Left ventricle myocardium inferior (tissue), 1 donor: Measurements from ENCODE around the gene ALPK1. TPM values are rescaled to one million over a fixed set of nuclear protein-coding genes. Genes with fewer than 3 reads are reported as not detected.
A peak's percentile ranks its signal among the peaks of the same experiment; 100 is the strongest.

Experiments used
- DNase-seq: peaks from one replicate; pipeline ENCODE4 v3.0.0-alpha.2; 2020
- H3K27ac ChIP-seq: fragments of 200-600 bp; replicated peaks from 2 replicates; pipeline ENCODE4 v1.8.0; 2021
- H3K27me3 ChIP-seq: fragments of 200-600 bp; 2 replicates; pipeline ENCODE4 v1.8.0; 2021; ENCODE audit warnings: low read depth
- H3K36me3 ChIP-seq: fragments of 200-600 bp; 2 replicates; pipeline ENCODE4 v1.8.0; 2021
- H3K4me1 ChIP-seq: fragments of 200-600 bp; 2 replicates; pipeline ENCODE4 v1.8.0; 2021
- H3K4me3 ChIP-seq: fragments of 200-600 bp; 2 replicates; pipeline ENCODE4 v1.8.0; 2021; ENCODE audit warnings: mild to moderate bottlenecking, moderate library complexity
- H3K9me3 ChIP-seq: fragments of 200-600 bp; replicated peaks from 2 replicates; pipeline ENCODE4 v1.8.0; 2021
- CTCF ChIP-seq: fragments of 200-600 bp; IDR thresholded peaks from 2 replicates; pipeline ENCODE4 v1.8.0; 2021; ENCODE audit warnings: antibody characterized with exemption, mild to moderate bottlenecking, borderline replicate concordance
- intact Hi-C: fragments of 100-400 bp; cut with micrococcal nuclease; formaldehyde crosslinking; loops from one replicate; pipeline ENCODE4 v1.11.0; 2022
- total RNA-seq: library from RNA; stranded (reverse); fragmentation: NEBNext Ultra II Directional; extraction: Animal tissue kit (Norgen Biotek cat#: 25700); gene quantifications from one replicate; pipeline ENCODE4 v1.2.1, GENCODE V29; 2021
- donor health status: DM: no; HTN: yes; CAD: no; lungs with severe emphysema.

ALPK1 gene
- total RNA-seq, 1 donor from 2014 or later, result 3.1 TPM

- Histone ChIP-seq H3K9me3 (no peaks in the 10 kb centered on the region), H3K27ac (no peak overlapping the region), H3K27me3 (no peaks in the 10 kb centered on the region), H3K36me3 (no peaks in the 10 kb centered on the region), H3K4me3 (no peak overlapping the region), H3K4me1 (peaks cover 13% of the 10 kb centered on the region)
- no peak for TF ChIP-seq CTCF
- DNase-seq, result no peak
- intact Hi-C loops, result no loop called here
Measured at GRCh38 chr4:112316360-112316759, 19.2 kb downstream of the ALPK1 start.

GRCh38 chr4:112318239-112319142 lies 21.3 kb downstream of the ALPK1 start:
- TF ChIP-seq CTCF, result no peak
- intact Hi-C loops, result no loop called here
- no peaks in the 10 kb centered on the region for H3K27me3 ChIP-seq

GRCh38 chr4:112321776-112322684 lies 24.9 kb downstream of the ALPK1 start:
- peaks cover 7% of the 10 kb centered on the region for H3K36me3 ChIP-seq

More at GRCh38 chr4:112318239-112319142, 21.3 kb downstream of the ALPK1 start:
- Histone ChIP-seq H3K9me3 (no peaks in the 10 kb centered on the region), H3K4me3 (no peak overlapping the region), H3K4me1 (peaks cover 20% of the 10 kb centered on the region), H3K36me3 (no peaks in the 10 kb centered on the region), H3K27ac (no peak overlapping the region)
- DNase-seq, result no peak

GRCh38 chr4:112322866-112323265 lies 25.7 kb downstream of the ALPK1 start:
- intact Hi-C loops, result no loop called here

More at GRCh38 chr4:112321776-112322684, 24.9 kb downstream of the ALPK1 start:
- Histone ChIP-seq H3K27me3 (no peaks in the 10 kb centered on the region), H3K4me1 (peaks cover 7% of the 10 kb centered on the region), H3K4me3 (no peak overlapping the region), H3K9me3 (no peaks in the 10 kb centered on the region), H3K27ac (no peak overlapping the region)
- DNase-seq, result peak; percentile 37
- peak; percentile 91 for TF ChIP-seq CTCF
- intact Hi-C loops, result no loop called here

More at GRCh38 chr4:112322866-112323265, 25.7 kb downstream of the ALPK1 start:
- H3K9me3 ChIP-seq, result no peaks in the 10 kb centered on the region
- no peak for DNase-seq
- TF ChIP-seq CTCF, result no peak
- H3K4me1 ChIP-seq, result peaks cover 7% of the 10 kb centered on the region
- no peaks in the 10 kb centered on the region for H3K27me3 ChIP-seq
- H3K27ac ChIP-seq, result no peak overlapping the region
- H3K4me3 ChIP-seq, result no peak overlapping the region
- peaks cover 7% of the 10 kb centered on the region for H3K36me3 ChIP-seq
